Mucosa of gallbladder (tissue), 1 donor: ENCODE results near the gene GJA1. TPM values are rescaled to one million over a fixed set of nuclear protein-coding genes. Genes with fewer than 3 reads are reported as not detected.
"Not testable (repeated sequence)": the region's sequence is repeated elsewhere in the genome, so short reads cannot be mapped to it uniquely, and the experiment has no call there.

ENCODE experiments used
- DNase-seq: peaks from one replicate; pipeline ENCODE4 v3.0.0-alpha.2; 2020; ENCODE audit warnings: low spot score
- total RNA-seq: library from RNA; stranded (reverse); gene quantifications from one replicate; pipeline ENCODE4 v1.2.1, GENCODE V29; 2021
- donor health status: DM: no; HTN: no; CAD: no.

GJA1 gene
- total RNA-seq, 1 donor from 2014 or later = 109 TPM

- peak; percentile 28 for DNase-seq
These were observed 1.8 kb downstream of the GJA1 start for GRCh38 chr6:121436960-121437850.

- peak; percentile 23 for DNase-seq
These were observed 2.6 kb downstream of the GJA1 start for GRCh38 chr6:121437851-121438651.

- no peak for DNase-seq
These were observed 3.4 kb downstream of the GJA1 start for GRCh38 chr6:121438869-121439268.

- DNase-seq = no peak
These were observed 4.0 kb downstream of the GJA1 start for GRCh38 chr6:121439475-121439874.

- DNase-seq = no peak
These were observed 4.5 kb downstream of the GJA1 start for GRCh38 chr6:121439926-121440325.

GRCh38 chr6:121441477-121441876, 6.0 kb downstream of the GJA1 start:
- no peak for DNase-seq

GRCh38 chr6:121442576-121442975, 7.1 kb downstream of the GJA1 start:
- DNase-seq = no peak

- no peak for DNase-seq
These were observed 8.6 kb downstream of the GJA1 start for GRCh38 chr6:121443971-121444541.

- DNase-seq = not testable (repeated sequence)
These were observed 11.3 kb downstream of the GJA1 start for GRCh38 chr6:121446705-121447104.

GRCh38 chr6:121447746-121448145, 12.3 kb downstream of the GJA1 start:
- not testable (repeated sequence) for DNase-seq

- not testable (repeated sequence) for DNase-seq
These were observed 13.1 kb downstream of the GJA1 start for GRCh38 chr6:121448528-121448927.

GRCh38 chr6:121449331-121449730, 13.9 kb downstream of the GJA1 start:
- no peak for DNase-seq

- DNase-seq = no peak
These were observed 14.8 kb downstream of the GJA1 start for GRCh38 chr6:121450242-121450641.

- no peak for DNase-seq
These were observed 15.8 kb downstream of the GJA1 start for GRCh38 chr6:121451250-121451649.

GRCh38 chr6:121453191-121453590, 17.7 kb downstream of the GJA1 start:
- DNase-seq = no peak

- no peak for DNase-seq
These were observed 24.7 kb downstream of the GJA1 start for GRCh38 chr6:121460170-121460569.

- DNase-seq = no peak
These were observed 27.6 kb downstream of the GJA1 start for GRCh38 chr6:121463087-121463486.

GRCh38 chr6:121465101-121465500, 29.7 kb downstream of the GJA1 start:
- DNase-seq = no peak

GRCh38 chr6:121479486-121480098, 44.1 kb downstream of the GJA1 start:
- no peak for DNase-seq

GRCh38 chr6:121480099-121480713, 44.8 kb downstream of the GJA1 start:
- DNase-seq = no peak

- DNase-seq = no peak
These were observed 46.7 kb downstream of the GJA1 start for GRCh38 chr6:121482004-121482693.
